Endodermal cell (in vitro differentiated cells): ENCODE results near the gene COL4A1. TPM values are rescaled to one million over a fixed set of nuclear protein-coding genes. Genes with fewer than 3 reads are reported as not detected.

Source experiments
- DNase-seq: peaks from one replicate; pipeline ENCODE4 v3.0.0-alpha.2; 2017
- H3K27ac ChIP-seq: 2 replicates; pipeline ENCODE4 v1.5.1; 2013; ENCODE audit warnings: mild to moderate bottlenecking, low read depth, low read length, moderate library complexity
- H3K27me3 ChIP-seq: 2 replicates; pipeline ENCODE4 v1.6.1; 2013; ENCODE audit warnings: mild to moderate bottlenecking, low read length, moderate library complexity; ENCODE audit not compliant: insufficient read depth, control insufficient read depth, poor library complexity, severe bottlenecking
- H3K36me3 ChIP-seq: 2 replicates; pipeline ENCODE4 v1.7.0; 2013; ENCODE audit warnings: mild to moderate bottlenecking, low read length, moderate library complexity; ENCODE audit not compliant: control insufficient read depth, insufficient read depth
- H3K4me1 ChIP-seq: one replicate; pipeline ENCODE4 v1.7.0; 2013; ENCODE audit warnings: low read length; ENCODE audit not compliant: control insufficient read depth, insufficient read depth
- H3K4me3 ChIP-seq: 2 replicates; pipeline ENCODE4 v1.5.1; 2013; ENCODE audit warnings: mild to moderate bottlenecking, low read length, moderate library complexity
- H3K9ac ChIP-seq: 2 replicates; pipeline ENCODE4 v1.6.1; 2013; ENCODE audit warnings: mild to moderate bottlenecking, low read length, moderate library complexity; ENCODE audit not compliant: poor library complexity, severe bottlenecking; ENCODE audit errors: extremely low read depth
- H3K9me3 ChIP-seq: 2 replicates; pipeline ENCODE4 v1.6.1; 2013; ENCODE audit warnings: mild to moderate bottlenecking, low read length, moderate library complexity; ENCODE audit not compliant: control insufficient read depth
- H3K27ac Mint-ChIP-seq: 2 replicates; pipeline ENCODE4 v1.8.0; 2020; ENCODE audit warnings: mixed read lengths
- H3K27me3 Mint-ChIP-seq: 2 replicates; pipeline ENCODE4 v1.8.0; 2021; ENCODE audit warnings: mild to moderate bottlenecking, mixed read lengths; ENCODE audit not compliant: insufficient read depth
- H3K36me3 Mint-ChIP-seq: 2 replicates; pipeline ENCODE4 v1.8.0; 2020; ENCODE audit warnings: low read depth, mixed read lengths
- H3K4me1 Mint-ChIP-seq: 2 replicates; pipeline ENCODE4 v1.8.0; 2020; ENCODE audit warnings: mixed read lengths
- H3K4me3 Mint-ChIP-seq: 2 replicates; pipeline ENCODE4 v1.8.0; 2020; ENCODE audit warnings: mild to moderate bottlenecking, moderate library complexity, mixed read lengths
- H3K9me3 Mint-ChIP-seq: 2 replicates; pipeline ENCODE4 v1.8.0; 2020; ENCODE audit warnings: mild to moderate bottlenecking, mixed read lengths
- WGBS, 2 experiments: methylation state at CpG; one replicate each; pipeline versions ENCODE4 v1.1.5 to v1.1.7; 2013; ENCODE audit warnings: missing lambda C conversion rate in 2 of 2, mixed read lengths in 1 of 2; ENCODE audit not compliant: insufficient coverage in 1 of 2, insufficient read length in 1 of 2; 5-methylcytosine and 5-hydroxymethylcytosine counted together
- total RNA-seq, 2 donors: library from RNA; stranded (reverse); fragmentation: NEBNext Ultra II Directional in 1 of 2; extraction: Animal tissue kit (Norgen Biotek cat#: 25700) in 1 of 2; gene quantifications; 2 replicates in 1 of 2; 3 replicates in 1 of 2; pipeline ENCODE4 v1.2.1, GENCODE V29; 2021
- TF ChIP-seq, protein P1 (sequence below): fragments of 200-600 bp; sonication (generic); conservative IDR thresholded peaks from 2 replicates; pipeline ENCODE4 v1.5.0; 2021; ENCODE audit warnings: antibody characterized with exemption, mild to moderate bottlenecking

COL4A1 gene
- total RNA-seq, 2 donors from 2014 or later = 702 to 764 TPM

DNA sequence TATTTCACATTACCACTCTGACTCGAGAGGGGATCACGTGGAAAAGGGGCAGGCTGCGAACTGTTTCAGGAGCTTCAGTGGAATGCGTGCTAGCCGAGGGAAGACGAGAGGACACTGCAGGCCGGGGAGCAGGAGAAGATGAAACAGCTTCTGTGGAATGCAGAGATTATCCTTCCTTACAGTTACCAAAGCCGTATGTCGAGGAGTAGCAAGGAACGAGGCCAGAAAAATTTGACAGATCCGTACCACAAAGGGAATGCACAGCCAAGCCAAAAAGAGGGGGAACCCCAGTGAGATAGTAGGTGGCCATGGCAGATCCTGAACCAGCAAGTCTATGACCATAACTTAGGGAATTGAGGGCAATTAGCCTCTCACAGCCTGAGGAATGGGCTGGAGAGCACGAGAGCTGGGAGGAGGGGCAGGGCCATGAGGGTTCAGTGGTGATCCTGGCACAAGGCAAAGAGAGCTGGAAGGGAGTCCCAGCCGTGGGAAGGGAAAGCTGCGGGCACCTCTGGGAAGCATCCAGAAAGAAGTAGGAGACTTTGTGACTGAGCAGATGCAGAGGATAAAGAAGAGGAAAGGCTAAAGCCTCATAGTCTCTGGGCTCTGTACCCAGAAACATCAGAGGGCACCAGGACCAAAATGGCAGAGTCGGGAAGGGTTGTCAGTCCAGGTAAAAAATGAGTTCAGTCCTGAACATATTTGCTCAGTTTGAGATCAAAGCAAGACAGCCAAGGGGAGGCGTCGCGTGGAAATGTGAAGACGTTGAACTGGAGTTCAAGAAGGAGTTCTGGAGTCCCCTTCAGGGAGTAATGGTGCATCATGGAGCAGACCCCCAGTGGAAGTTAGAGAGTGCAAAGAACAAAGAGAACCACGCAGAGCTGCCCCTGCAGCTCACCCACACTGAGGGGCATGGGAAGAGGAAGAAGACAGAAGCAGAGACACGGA is 5.1 kb downstream of the COL4A1 start:
- peaks cover 71% of the 10 kb centered on the region for H3K4me1 Mint-ChIP-seq
- H3K36me3 ChIP-seq = peaks cover 48% of the 10 kb centered on the region
- no peak overlapping the region for H3K9ac ChIP-seq
- H3K36me3 Mint-ChIP-seq = peaks cover 35% of the 10 kb centered on the region
- H3K27ac Mint-ChIP-seq = peak overlapping the region; percentile 45
- WGBS, 2 experiments = 82 to 86% methylated on average over 19 to 21 of the region's 21 CpGs
- peaks cover 35% of the 10 kb centered on the region for H3K4me1 ChIP-seq
- peak overlapping the region; percentile 19 for H3K4me3 Mint-ChIP-seq
- no peaks in the 10 kb centered on the region for H3K9me3 Mint-ChIP-seq
- no peak overlapping the region for H3K27ac ChIP-seq
- no peaks in the 10 kb centered on the region for H3K27me3 ChIP-seq
- DNase-seq = peak; percentile 59
- TF ChIP-seq, protein P1, sequence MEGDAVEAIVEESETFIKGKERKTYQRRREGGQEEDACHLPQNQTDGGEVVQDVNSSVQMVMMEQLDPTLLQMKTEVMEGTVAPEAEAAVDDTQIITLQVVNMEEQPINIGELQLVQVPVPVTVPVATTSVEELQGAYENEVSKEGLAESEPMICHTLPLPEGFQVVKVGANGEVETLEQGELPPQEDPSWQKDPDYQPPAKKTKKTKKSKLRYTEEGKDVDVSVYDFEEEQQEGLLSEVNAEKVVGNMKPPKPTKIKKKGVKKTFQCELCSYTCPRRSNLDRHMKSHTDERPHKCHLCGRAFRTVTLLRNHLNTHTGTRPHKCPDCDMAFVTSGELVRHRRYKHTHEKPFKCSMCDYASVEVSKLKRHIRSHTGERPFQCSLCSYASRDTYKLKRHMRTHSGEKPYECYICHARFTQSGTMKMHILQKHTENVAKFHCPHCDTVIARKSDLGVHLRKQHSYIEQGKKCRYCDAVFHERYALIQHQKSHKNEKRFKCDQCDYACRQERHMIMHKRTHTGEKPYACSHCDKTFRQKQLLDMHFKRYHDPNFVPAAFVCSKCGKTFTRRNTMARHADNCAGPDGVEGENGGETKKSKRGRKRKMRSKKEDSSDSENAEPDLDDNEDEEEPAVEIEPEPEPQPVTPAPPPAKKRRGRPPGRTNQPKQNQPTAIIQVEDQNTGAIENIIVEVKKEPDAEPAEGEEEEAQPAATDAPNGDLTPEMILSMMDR = no peak
- H3K4me3 ChIP-seq = peak overlapping the region; percentile 92
- H3K27me3 Mint-ChIP-seq = peaks cover 4% of the 10 kb centered on the region
- H3K9me3 ChIP-seq = no peaks in the 10 kb centered on the region

DNA sequence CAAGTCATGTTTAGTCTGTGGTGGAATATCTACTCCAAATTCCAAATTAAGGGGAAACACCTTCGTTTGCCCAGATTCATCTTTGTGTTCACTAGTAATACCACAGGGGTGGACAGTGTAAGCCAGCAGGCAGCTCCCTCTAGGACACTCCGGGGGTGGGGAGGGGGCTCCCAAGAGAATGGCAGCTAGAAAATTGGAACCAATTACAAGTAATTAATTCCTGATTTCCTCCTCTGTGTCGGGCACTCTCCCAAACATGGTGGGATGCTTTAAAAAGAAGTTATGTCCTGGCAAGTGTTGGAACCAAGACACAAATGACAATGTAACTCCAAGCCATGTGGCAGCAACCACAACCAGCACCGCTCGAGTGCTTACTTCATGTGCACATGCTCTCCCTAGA is 5.9 kb downstream of the COL4A1 start:
- WGBS, 2 experiments = 77 to 100% methylated on average over 3 to 5 of the region's 5 CpGs
- Mint-ChIP-seq H3K4me1 (peaks cover 77% of the 10 kb centered on the region), H3K9me3 (no peaks in the 10 kb centered on the region), H3K27ac (no peak overlapping the region), H3K27me3 (peaks cover 4% of the 10 kb centered on the region), H3K4me3 (no peak overlapping the region), H3K36me3 (peaks cover 35% of the 10 kb centered on the region)
- Histone ChIP-seq H3K36me3 (peaks cover 56% of the 10 kb centered on the region), H3K9me3 (no peaks in the 10 kb centered on the region), H3K9ac (no peak overlapping the region), H3K27me3 (no peaks in the 10 kb centered on the region), H3K4me1 (peaks cover 40% of the 10 kb centered on the region), H3K27ac (no peak overlapping the region), H3K4me3 (peak overlapping the region; percentile 92)
- TF ChIP-seq, protein P1 = no peak
- DNase-seq = no peak

DNA sequence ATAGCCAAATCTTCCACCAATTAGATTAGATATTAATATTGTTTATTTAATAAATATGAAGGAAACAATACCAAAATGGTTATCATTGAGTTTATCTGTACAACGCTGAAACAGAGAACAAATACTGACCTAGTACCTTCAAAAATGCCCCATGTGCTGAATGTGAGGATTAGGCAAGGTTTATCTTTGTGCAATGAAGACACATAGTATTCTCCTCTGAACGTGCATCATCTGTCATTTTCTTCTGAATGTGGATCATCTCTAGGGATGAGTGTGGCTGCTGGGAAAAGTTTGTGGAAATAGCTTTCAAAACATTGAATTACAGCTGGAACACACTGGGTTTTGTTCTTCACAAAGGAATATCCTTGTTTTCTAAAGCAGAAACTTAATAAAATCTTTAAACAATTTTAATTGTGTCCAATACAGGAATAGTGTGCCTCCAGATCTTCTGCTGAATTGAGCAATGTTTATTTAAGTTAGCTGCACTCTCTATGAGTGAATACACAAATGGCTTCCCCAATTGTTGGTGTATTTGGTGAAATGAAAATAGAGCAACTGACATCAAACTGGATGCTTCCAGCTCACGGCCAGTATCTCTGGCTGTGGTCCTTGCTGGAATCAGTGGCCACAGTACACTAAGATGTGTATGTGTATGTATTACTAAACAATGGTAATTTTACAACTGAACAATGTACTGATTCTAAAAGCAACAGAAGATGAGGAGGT is 6.7 kb downstream of the COL4A1 start:
- no peak overlapping the region for H3K4me3 ChIP-seq
- peaks cover 83% of the 10 kb centered on the region for H3K4me1 Mint-ChIP-seq
- DNase-seq = no peak
- H3K4me3 Mint-ChIP-seq = no peak overlapping the region
- H3K9ac ChIP-seq = no peak overlapping the region
- peaks cover 2% of the 10 kb centered on the region for H3K9me3 Mint-ChIP-seq
- TF ChIP-seq, protein P1 = no peak
- no peaks in the 10 kb centered on the region for H3K27me3 ChIP-seq
- no peak overlapping the region for H3K27ac ChIP-seq
- peaks cover 4% of the 10 kb centered on the region for H3K27me3 Mint-ChIP-seq
- no peaks in the 10 kb centered on the region for H3K9me3 ChIP-seq
- H3K4me1 ChIP-seq = peaks cover 40% of the 10 kb centered on the region
- no peak overlapping the region for H3K27ac Mint-ChIP-seq
- 96 to 100% methylated on average over 3 of the region's 3 CpGs for WGBS, 2 experiments
- peaks cover 41% of the 10 kb centered on the region for H3K36me3 Mint-ChIP-seq
- peaks cover 60% of the 10 kb centered on the region for H3K36me3 ChIP-seq
